GM10266 (cell line): ENCODE measurements around the gene EPB41L4A.

Experiments used
- DNase-seq: peaks from one replicate; pipeline ENCODE4 v3.0.0; 2012; ENCODE audit errors: extremely low spot score
- CTCF ChIP-seq: IDR thresholded peaks from 2 replicates; pipeline ENCODE4 v1.5.1; 2012; ENCODE audit warnings: mild to moderate bottlenecking, low read depth; ENCODE audit not compliant: control insufficient read depth, insufficient read depth; ENCODE audit errors: missing control alignments

The EPB41L4A gene

GRCh38 chr5:112119508-112119907 is 299.6 kb downstream of the EPB41L4A start:
- TF ChIP-seq CTCF = no peak

GRCh38 chr5:112117551-112117950 is 301.5 kb downstream of the EPB41L4A start:
- no peak for TF ChIP-seq CTCF
- no peak for DNase-seq

More at GRCh38 chr5:112119508-112119907, 299.6 kb downstream of the EPB41L4A start:
- DNase-seq = no peak

- DNase-seq = peak; percentile 9
- TF ChIP-seq CTCF = no peak
These were observed 302.7 kb downstream of the EPB41L4A start for GRCh38 chr5:112116371-112116770.

- no peak for TF ChIP-seq CTCF
- DNase-seq = no peak
These were observed 305.5 kb downstream of the EPB41L4A start for GRCh38 chr5:112113565-112113964.
